Gastroesophageal sphincter (tissue), 4 donors: ENCODE results near the gene SLC25A47. TPM values are rescaled to one million over a fixed set of nuclear protein-coding genes. Genes with fewer than 3 reads are reported as not detected.

Source experiments
- ATAC-seq: fragments of 150-250 bp; one replicate; pipeline ENCODE4 v1.9.1; 2016; ENCODE audit warnings: mild to moderate bottlenecking, moderate library complexity
- H3K27ac ChIP-seq, 4 donors: fragments of 200-600 bp; sonication (generic) in 3 of 4; 1 replicate in 3 of 4; 2 replicates in 1 of 4; pipeline ENCODE4 v1.5.1; 2016 to 2019
- H3K27me3 ChIP-seq: fragments of 200-600 bp; sonication (generic); one replicate; pipeline ENCODE4 v1.5.1; 2019
- H3K36me3 ChIP-seq, 2 donors: fragments of 200-600 bp; sonication (generic); one replicate each; pipeline ENCODE4 v1.5.1; 2019; ENCODE audit warnings: control low read depth in 1 of 2
- H3K4me1 ChIP-seq, 3 donors: fragments of 200-600 bp; sonication (generic); 1 replicate in 2 of 3; 2 replicates in 1 of 3; pipeline ENCODE4 v1.5.1; 2016 to 2019; ENCODE audit warnings: control low read depth in 2 of 3
- H3K4me3 ChIP-seq, 2 donors: fragments of 200-600 bp; sonication (generic); one replicate each; pipeline ENCODE4 v1.5.1; 2019; ENCODE audit warnings: mild to moderate bottlenecking in 1 of 2, moderate library complexity in 1 of 2
- H3K9me3 ChIP-seq, 3 donors: fragments of 200-600 bp; sonication (generic); one replicate each; pipeline ENCODE4 v1.5.1; 2017 to 2019; ENCODE audit warnings: control low read depth in 2 of 3
- EP300 ChIP-seq: sonication (generic); formaldehyde crosslinking; IDR thresholded peaks from one replicate; pipeline ENCODE4 v1.6.1; 2017; ENCODE audit warnings: antibody characterized with exemption, mild to moderate bottlenecking
- POLR2A ChIP-seq, 2 donors: fragments of 450-650 bp; IDR thresholded peaks; one replicate each; pipeline ENCODE4 v1.6.1; 2017; ENCODE audit warnings: antibody characterized with exemption in 2 of 2, mild to moderate bottlenecking in 2 of 2, moderate library complexity in 1 of 2
- POLR2AphosphoS5 ChIP-seq: sonication (generic); formaldehyde crosslinking; IDR thresholded peaks from one replicate; pipeline ENCODE4 v1.6.1; 2017; ENCODE audit warnings: antibody characterized with exemption
- WGBS, 2 donors: methylation state at CpG; one replicate each; pipeline ENCODE4 v1.1.5; 2018; ENCODE audit warnings: low coverage in 1 of 2; 5-methylcytosine and 5-hydroxymethylcytosine counted together
- total RNA-seq, 4 donors: library from RNA; depleted of rRNA; stranded (reverse); fragments of >200 nt; gene quantifications; one replicate each; pipeline ENCODE4 v1.1.0, GENCODE V29; 2016
- TF ChIP-seq, protein P1 (sequence below), 4 experiments: fragments of 200-600 bp in 2 of 4; fragments of 450-650 bp in 2 of 4; sonication (generic) in 1 of 4; IDR thresholded peaks; one replicate each; pipeline ENCODE4 v1.5.1; 2017 to 2019; ENCODE audit warnings: antibody characterized with exemption in 4 of 4, mild to moderate bottlenecking in 2 of 4, moderate library complexity in 2 of 4

Gene SLC25A47, protein sequence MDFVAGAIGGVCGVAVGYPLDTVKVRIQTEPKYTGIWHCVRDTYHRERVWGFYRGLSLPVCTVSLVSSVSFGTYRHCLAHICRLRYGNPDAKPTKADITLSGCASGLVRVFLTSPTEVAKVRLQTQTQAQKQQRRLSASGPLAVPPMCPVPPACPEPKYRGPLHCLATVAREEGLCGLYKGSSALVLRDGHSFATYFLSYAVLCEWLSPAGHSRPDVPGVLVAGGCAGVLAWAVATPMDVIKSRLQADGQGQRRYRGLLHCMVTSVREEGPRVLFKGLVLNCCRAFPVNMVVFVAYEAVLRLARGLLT
- total RNA-seq = under 1 TPM in 1 of 4 donors, not detected in 3; 0.31 TPM

DNA sequence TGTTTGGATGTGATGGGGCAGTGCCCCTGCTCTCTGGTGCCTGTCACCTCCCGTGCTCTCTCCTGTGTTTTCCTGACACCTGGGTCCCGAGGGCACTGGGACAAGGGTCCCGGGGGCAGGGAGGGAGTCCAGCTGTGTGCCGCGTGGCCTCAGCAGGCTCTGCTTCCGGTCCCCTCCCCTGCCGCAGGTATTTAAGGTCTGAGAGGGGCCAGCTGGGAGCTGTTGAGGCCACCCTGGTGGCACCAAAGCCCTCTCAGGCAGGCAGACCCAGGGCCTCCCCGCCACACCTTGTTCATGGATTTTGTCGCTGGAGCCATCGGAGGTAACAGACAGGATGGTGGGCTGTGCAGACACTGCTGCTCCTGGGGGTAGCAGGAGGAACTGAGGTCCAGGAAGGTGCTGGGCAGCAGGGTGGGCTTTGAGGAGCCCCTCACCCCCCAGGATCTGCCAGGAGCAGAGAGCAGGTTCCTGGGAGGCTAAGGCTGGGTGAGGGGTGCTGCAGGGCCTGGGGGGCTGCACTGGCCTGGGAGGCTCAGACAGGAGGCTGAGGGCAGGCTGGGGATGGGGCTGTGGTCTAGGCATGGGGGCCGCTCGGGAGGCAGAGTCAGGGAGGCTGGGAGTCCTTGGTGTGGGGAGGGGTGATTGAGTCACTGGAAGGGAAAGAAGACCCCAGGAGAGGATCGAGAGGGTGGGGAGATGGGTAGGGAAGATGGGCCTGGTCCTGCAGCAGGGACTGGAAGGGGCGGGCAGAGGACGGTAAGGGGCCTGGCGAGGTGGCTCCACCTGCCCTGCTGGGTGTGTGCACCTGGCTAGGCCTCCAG lies at the start of gene SLC25A47:
TSS of gene SLC25A47 (plus strand) at position 219 of the 821 bp plus-strand sequence. CDS start at position 295, 76 bp downstream.
- 88% methylated on average over 6 of the region's 16 CpGs; no CpG with 5 or more reads in 1 of the 2 donors for WGBS, 2 donors
- Histone ChIP-seq H3K36me3 (no peaks in the 10 kb centered on the region), H3K4me1 (peaks cover 0 to 5% (median 3%) of the 10 kb centered on the region in 3 donors), H3K9me3 (no peaks in the 10 kb centered on the region), H3K4me3 (no peak within 1 kb of the TSS), H3K27me3 (no peaks in the 10 kb centered on the region), H3K27ac (no peak within 1 kb of the TSS)
- ATAC-seq = no peak
- TF ChIP-seq POLR2AphosphoS5 (no peak), POLR2A (IDR thresholded peaks at IDR 0.05) (no peak), EP300 (no peak)
- TF ChIP-seq, protein P1, sequence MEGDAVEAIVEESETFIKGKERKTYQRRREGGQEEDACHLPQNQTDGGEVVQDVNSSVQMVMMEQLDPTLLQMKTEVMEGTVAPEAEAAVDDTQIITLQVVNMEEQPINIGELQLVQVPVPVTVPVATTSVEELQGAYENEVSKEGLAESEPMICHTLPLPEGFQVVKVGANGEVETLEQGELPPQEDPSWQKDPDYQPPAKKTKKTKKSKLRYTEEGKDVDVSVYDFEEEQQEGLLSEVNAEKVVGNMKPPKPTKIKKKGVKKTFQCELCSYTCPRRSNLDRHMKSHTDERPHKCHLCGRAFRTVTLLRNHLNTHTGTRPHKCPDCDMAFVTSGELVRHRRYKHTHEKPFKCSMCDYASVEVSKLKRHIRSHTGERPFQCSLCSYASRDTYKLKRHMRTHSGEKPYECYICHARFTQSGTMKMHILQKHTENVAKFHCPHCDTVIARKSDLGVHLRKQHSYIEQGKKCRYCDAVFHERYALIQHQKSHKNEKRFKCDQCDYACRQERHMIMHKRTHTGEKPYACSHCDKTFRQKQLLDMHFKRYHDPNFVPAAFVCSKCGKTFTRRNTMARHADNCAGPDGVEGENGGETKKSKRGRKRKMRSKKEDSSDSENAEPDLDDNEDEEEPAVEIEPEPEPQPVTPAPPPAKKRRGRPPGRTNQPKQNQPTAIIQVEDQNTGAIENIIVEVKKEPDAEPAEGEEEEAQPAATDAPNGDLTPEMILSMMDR (IDR thresholded peaks at IDR 0.05) = no peak

DNA sequence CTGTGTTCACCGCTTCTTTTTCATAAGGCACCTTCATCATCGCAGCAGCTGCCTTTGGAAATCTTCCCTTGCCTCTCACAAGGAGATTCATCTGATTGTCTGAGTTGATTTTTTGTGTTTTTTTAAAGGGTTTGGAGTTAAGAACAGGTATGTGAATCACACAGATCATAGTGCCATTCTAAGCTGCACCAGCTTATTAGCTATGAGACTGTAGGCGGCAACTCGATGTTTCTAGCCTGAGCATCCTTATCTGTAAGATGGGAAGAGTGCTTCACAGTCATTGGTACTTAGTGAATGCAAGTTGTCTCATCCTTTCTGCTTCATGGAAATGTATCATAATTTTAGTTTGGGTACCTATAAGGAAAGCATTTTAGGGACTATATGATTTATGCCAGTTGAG lies 48.9 kb upstream of the SLC25A47 start:
- no peak for ATAC-seq
- peaks cover 0 to 53% (median 0%) of the 10 kb centered on the region in 3 donors for H3K4me1 ChIP-seq
- H3K9me3 ChIP-seq = no peaks in the 10 kb centered on the region
- WGBS, 2 donors = 91 to 100% methylated on average over 4 of the region's 4 CpGs
- no peaks in the 10 kb centered on the region for H3K27me3 ChIP-seq
- peaks cover 0 to 18% of the 10 kb centered on the region in 2 donors for H3K36me3 ChIP-seq
- H3K27ac ChIP-seq = no peak overlapping the region
- no peak overlapping the region for H3K4me3 ChIP-seq
- TF ChIP-seq POLR2AphosphoS5 = no peak
- TF ChIP-seq, protein P1 (IDR thresholded peaks at IDR 0.05) = no peak
- no peak for TF ChIP-seq EP300
- no peak for TF ChIP-seq POLR2A (IDR thresholded peaks at IDR 0.05)

DNA sequence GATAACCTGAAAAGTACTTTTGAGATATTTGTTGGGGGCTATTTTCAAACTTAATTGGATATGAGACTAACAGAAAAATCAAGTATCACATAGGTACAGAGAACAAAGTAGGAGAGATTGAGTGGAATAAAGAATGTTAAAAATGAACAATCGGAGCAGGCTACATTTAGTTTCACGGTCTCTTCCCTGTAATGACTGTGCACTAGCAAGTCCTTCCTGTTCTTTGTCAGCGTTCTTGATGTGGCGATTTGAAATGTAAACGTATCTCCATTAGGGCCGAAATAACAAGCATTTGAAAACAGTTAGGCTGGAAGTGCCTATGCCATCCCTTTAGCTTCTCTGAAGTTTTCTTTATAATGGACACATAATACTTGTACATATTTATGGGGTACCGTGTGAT lies 47.9 kb upstream of the SLC25A47 start:
- Histone ChIP-seq H3K36me3 (peaks cover 0 to 24% of the 10 kb centered on the region in 2 donors), H3K27me3 (no peaks in the 10 kb centered on the region), H3K9me3 (no peaks in the 10 kb centered on the region), H3K4me3 (no peak overlapping the region), H3K4me1 (peaks cover 0 to 56% (median 0%) of the 10 kb centered on the region in 3 donors), H3K27ac (peak overlapping the region in 1 of 4 donors; percentile 2)
- ATAC-seq = no peak
- 51% methylated on average over 7 of the region's 7 CpGs for WGBS, 2 donors
- TF ChIP-seq POLR2AphosphoS5 (no peak), EP300 (no peak), POLR2A (IDR thresholded peaks at IDR 0.05) (no peak)
- TF ChIP-seq, protein P1 (IDR thresholded peaks at IDR 0.05) = no peak

DNA sequence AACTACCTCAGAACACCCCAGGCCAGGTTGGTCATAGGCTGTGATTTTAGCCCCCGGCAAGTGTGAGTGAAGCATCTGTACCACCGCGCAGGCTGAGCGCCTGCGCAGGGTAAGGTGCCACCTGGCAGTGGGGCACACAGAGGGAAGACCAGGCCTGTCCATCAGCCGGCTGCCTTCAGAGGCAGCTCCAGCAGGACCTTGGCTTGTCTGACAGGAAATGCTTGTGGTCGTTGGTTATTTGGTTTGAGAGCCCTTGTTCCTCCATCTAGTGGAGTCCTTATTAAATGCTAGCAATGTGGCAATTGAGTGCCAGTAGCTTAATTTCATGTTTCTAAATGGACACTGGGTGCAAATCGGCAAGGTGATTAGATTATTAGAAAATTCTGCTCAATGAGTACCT lies 44.4 kb upstream of the SLC25A47 start:
- no peak for ATAC-seq
- Histone ChIP-seq H3K9me3 (no peaks in the 10 kb centered on the region), H3K27me3 (no peaks in the 10 kb centered on the region), H3K27ac (no peak overlapping the region), H3K4me1 (peaks cover 0 to 56% (median 0%) of the 10 kb centered on the region in 3 donors), H3K4me3 (no peak overlapping the region), H3K36me3 (peaks cover 0 to 30% of the 10 kb centered on the region in 2 donors)
- 37 to 44% methylated on average over 2 of the region's 8 CpGs for WGBS, 2 donors
- TF ChIP-seq POLR2A (IDR thresholded peaks at IDR 0.05) (no peak), EP300 (no peak), POLR2AphosphoS5 (no peak)
- TF ChIP-seq, protein P1 (IDR thresholded peaks at IDR 0.05) = no peak
